ENCODE measurements around the gene CTTNBP2.

GRCh38 chr7:117667456-117667855 lies 205.8 kb downstream of the CTTNBP2 start:
- TF ChIP-seq CTCF (IDR thresholded peaks at IDR 0.05) (no peak), EZH2phosphoT487 (IDR thresholded peaks at IDR 0.05; ENCODE audit: borderline replicate concordance, low read depth) (no peak)
